T47D (cell line): ENCODE data around the gene TBC1D16.
"Not testable (repeated sequence)": the region's sequence is repeated elsewhere in the genome, so short reads cannot be mapped to it uniquely, and the experiment has no call there.

Source experiments
- DNase-seq, 2 experiments: peaks; one replicate each; pipeline versions ENCODE4 v3.0.0 to v3.0.0-alpha.2; 2011 to 2012; ENCODE audit warnings: low read depth in 1 of 2, low spot score in 1 of 2
- JUND ChIP-seq: IDR thresholded peaks from 2 replicates; pipeline ENCODE4 v1.6.1; 2012; ENCODE audit warnings: low read depth
- in situ Hi-C: cut with HindIII; loops from 2 replicates; pipeline ENCODE4 v1.10.0; 2016; ENCODE audit warnings: low sequenced_read_pairs, low pct_unique_long_range_greater_than_20kb

Gene TBC1D16

GRCh38 chr17:79956853-79957252, 78.8 kb downstream of the TBC1D16 start:
- in situ Hi-C loops: no loop called here

GRCh38 chr17:79956441-79956735, 79.3 kb downstream of the TBC1D16 start:
- DNase-seq, in situ Hi-C loops: not testable (repeated sequence)

More at GRCh38 chr17:79956853-79957252, 78.8 kb downstream of the TBC1D16 start:
- DNase-seq: no peak
- TF ChIP-seq JUND: no peak

GRCh38 chr17:79955691-79956440, 79.8 kb downstream of the TBC1D16 start:
- no peak for DNase-seq
- in situ Hi-C loops: no loop called here

GRCh38 chr17:79955167-79955549, 80.5 kb downstream of the TBC1D16 start:
- no peak for DNase-seq
- in situ Hi-C loops: no loop called here
- TF ChIP-seq JUND: no peak

More at GRCh38 chr17:79955691-79956440, 79.8 kb downstream of the TBC1D16 start:
- no peak for TF ChIP-seq JUND

- TF ChIP-seq JUND: no peak
- in situ Hi-C loops: no loop called here
- no peak for DNase-seq
These were observed 81.1 kb downstream of the TBC1D16 start for GRCh38 chr17:79954281-79955166.

- in situ Hi-C loops: no loop called here
- DNase-seq: no peak
- no peak for TF ChIP-seq JUND
These were observed 82.3 kb downstream of the TBC1D16 start for GRCh38 chr17:79953335-79953734.

GRCh38 chr17:79952901-79953300, 82.8 kb downstream of the TBC1D16 start:
- no peak for DNase-seq
- in situ Hi-C loops: no loop called here
- no peak for TF ChIP-seq JUND

- in situ Hi-C loops: no loop called here
- no peak for DNase-seq
These were observed 83.3 kb downstream of the TBC1D16 start for GRCh38 chr17:79952265-79952877.

GRCh38 chr17:79951361-79952264, 84.1 kb downstream of the TBC1D16 start:
- DNase-seq: no peak
- in situ Hi-C loops: no loop called here

More at GRCh38 chr17:79952265-79952877, 83.3 kb downstream of the TBC1D16 start:
- no peak for TF ChIP-seq JUND

GRCh38 chr17:79950751-79951150, 84.9 kb downstream of the TBC1D16 start:
- in situ Hi-C loops: no loop called here
- TF ChIP-seq JUND: no peak
- DNase-seq: no peak

More at GRCh38 chr17:79951361-79952264, 84.1 kb downstream of the TBC1D16 start:
- TF ChIP-seq JUND: no peak

- no peak for DNase-seq
- in situ Hi-C loops: no loop called here
- TF ChIP-seq JUND: no peak
These were observed 85.4 kb downstream of the TBC1D16 start for GRCh38 chr17:79950306-79950705.

GRCh38 chr17:79949656-79950209, 85.9 kb downstream of the TBC1D16 start:
- no peak for TF ChIP-seq JUND
- no peak for DNase-seq
- in situ Hi-C loops: no loop called here
